ENCODE measurements around the gene BHLHE41. TPM values are rescaled to one million over a fixed set of nuclear protein-coding genes. Genes with fewer than 3 reads are reported as not detected.

Gene BHLHE41
- polyA plus RNA-seq, 4 donors: 0.54 to 9.7 (median 1.0) TPM

GRCh38 chr12:26102953-26103352 lies 21.9 kb downstream of the BHLHE41 start:
- Histone ChIP-seq H3K9me3 (ENCODE audit: control insufficient read depth in 2 of 2, insufficient read depth in 1 of 2, low read depth in 1 of 2, low read length in 1 of 2) (no peaks in the 10 kb centered on the region), H3K27ac (ENCODE audit: low read depth in 1 of 3, low read length in 2 of 3) (no peak overlapping the region), H3K4me1 (ENCODE audit: control insufficient read depth in 3 of 3, insufficient read depth in 2 of 3, low read depth in 1 of 3, low read length in 2 of 3) (peaks cover 0 to 17% (median 0%) of the 10 kb centered on the region in 3 donors), H3K27me3 (ENCODE audit: control insufficient read depth in 3 of 3, insufficient read depth in 3 of 3, low read length in 3 of 3) (no peaks in the 10 kb centered on the region), H3K4me3 (ENCODE audit: low read depth in 1 of 3, low read length in 3 of 3) (no peak overlapping the region), H3K36me3 (ENCODE audit: control insufficient read depth in 3 of 3, insufficient read depth in 2 of 3, low read depth in 1 of 3, low read length in 3 of 3) (no peaks in the 10 kb centered on the region)
- 69 to 83% (median 74%) methylated on average over 5 of the region's 5 CpGs for WGBS, 3 donors
- FAIRE-seq (no peak), DNase-seq (no peak)

- Histone ChIP-seq H3K9me3 (ENCODE audit: control insufficient read depth in 2 of 2, insufficient read depth in 1 of 2, low read depth in 1 of 2, low read length in 1 of 2) (no peaks in the 10 kb centered on the region), H3K4me1 (ENCODE audit: control insufficient read depth in 3 of 3, insufficient read depth in 2 of 3, low read depth in 1 of 3, low read length in 2 of 3) (peaks cover 0 to 18% (median 0%) of the 10 kb centered on the region in 3 donors), H3K27me3 (ENCODE audit: control insufficient read depth in 3 of 3, insufficient read depth in 3 of 3, low read length in 3 of 3) (no peaks in the 10 kb centered on the region), H3K27ac (ENCODE audit: low read depth in 1 of 3, low read length in 2 of 3) (peak overlapping the region in 1 of 3 donors; percentile 55), H3K36me3 (ENCODE audit: control insufficient read depth in 3 of 3, insufficient read depth in 2 of 3, low read depth in 1 of 3, low read length in 3 of 3) (no peaks in the 10 kb centered on the region), H3K4me3 (ENCODE audit: low read depth in 1 of 3, low read length in 3 of 3) (no peak overlapping the region)
- no peak for FAIRE-seq
- WGBS, 3 donors: 16 to 52% (median 32%) methylated on average over 4 of the region's 4 CpGs
- DNase-seq: no peak
Measured at GRCh38 chr12:26101763-26102162, 23.1 kb downstream of the BHLHE41 start.

- peak overlapping the region in 2 of 3 donors; percentile 77 to 80 for H3K27ac ChIP-seq (ENCODE audit: low read depth in 1 of 3, low read length in 2 of 3)
Measured at GRCh38 chr12:26101350-26101734, 23.5 kb downstream of the BHLHE41 start.

GRCh38 chr12:26100666-26101349 lies 24.0 kb downstream of the BHLHE41 start:
- DNase-seq: no peak
- Histone ChIP-seq H3K27me3 (ENCODE audit: control insufficient read depth in 3 of 3, insufficient read depth in 3 of 3, low read length in 3 of 3) (no peaks in the 10 kb centered on the region), H3K27ac (ENCODE audit: low read depth in 1 of 3, low read length in 2 of 3) (peak overlapping the region; percentile 77 to 80 (median 78)), H3K4me3 (ENCODE audit: low read depth in 1 of 3, low read length in 3 of 3) (no peak overlapping the region), H3K36me3 (ENCODE audit: control insufficient read depth in 3 of 3, insufficient read depth in 2 of 3, low read depth in 1 of 3, low read length in 3 of 3) (no peaks in the 10 kb centered on the region), H3K9me3 (ENCODE audit: control insufficient read depth in 2 of 2, insufficient read depth in 1 of 2, low read depth in 1 of 2, low read length in 1 of 2) (no peaks in the 10 kb centered on the region), H3K4me1 (ENCODE audit: control insufficient read depth in 3 of 3, insufficient read depth in 2 of 3, low read depth in 1 of 3, low read length in 2 of 3) (peaks cover 0 to 25% (median 0%) of the 10 kb centered on the region in 3 donors)
- WGBS, 3 donors: 18 to 58% (median 28%) methylated on average over 8 of the region's 8 CpGs
- FAIRE-seq: no peak

More at GRCh38 chr12:26101350-26101734, 23.5 kb downstream of the BHLHE41 start:
- WGBS, 3 donors: 16 to 50% (median 20%) methylated on average over 3 of the region's 3 CpGs
- Histone ChIP-seq H3K4me3 (ENCODE audit: low read depth in 1 of 3, low read length in 3 of 3) (no peak overlapping the region), H3K4me1 (ENCODE audit: control insufficient read depth in 3 of 3, insufficient read depth in 2 of 3, low read depth in 1 of 3, low read length in 2 of 3) (peaks cover 0 to 21% (median 0%) of the 10 kb centered on the region in 3 donors), H3K9me3 (ENCODE audit: control insufficient read depth in 2 of 2, insufficient read depth in 1 of 2, low read depth in 1 of 2, low read length in 1 of 2) (no peaks in the 10 kb centered on the region), H3K36me3 (ENCODE audit: control insufficient read depth in 3 of 3, insufficient read depth in 2 of 3, low read depth in 1 of 3, low read length in 3 of 3) (no peaks in the 10 kb centered on the region), H3K27me3 (ENCODE audit: control insufficient read depth in 3 of 3, insufficient read depth in 3 of 3, low read length in 3 of 3) (no peaks in the 10 kb centered on the region)
- peak; percentile 98 to 99 for DNase-seq
- FAIRE-seq: peak; percentile 72

GRCh38 chr12:26097046-26097878 lies 27.6 kb downstream of the BHLHE41 start:
- Histone ChIP-seq H3K9me3 (ENCODE audit: control insufficient read depth in 2 of 2, insufficient read depth in 1 of 2, low read depth in 1 of 2, low read length in 1 of 2) (no peaks in the 10 kb centered on the region), H3K36me3 (ENCODE audit: control insufficient read depth in 3 of 3, insufficient read depth in 2 of 3, low read depth in 1 of 3, low read length in 3 of 3) (no peaks in the 10 kb centered on the region), H3K27me3 (ENCODE audit: control insufficient read depth in 3 of 3, insufficient read depth in 3 of 3, low read length in 3 of 3) (no peaks in the 10 kb centered on the region), H3K4me3 (ENCODE audit: low read depth in 1 of 3, low read length in 3 of 3) (no peak overlapping the region), H3K27ac (ENCODE audit: low read depth in 1 of 3, low read length in 2 of 3) (peak overlapping the region in 1 of 3 donors; percentile 65), H3K4me1 (ENCODE audit: control insufficient read depth in 3 of 3, insufficient read depth in 2 of 3, low read depth in 1 of 3, low read length in 2 of 3) (peaks cover 0 to 34% (median 0%) of the 10 kb centered on the region in 3 donors)
- WGBS, 3 donors: 18% methylated on average over 6 of the region's 6 CpGs
- FAIRE-seq: peak; percentile 84
- DNase-seq: peak; percentile 79 to 86

- no peak for FAIRE-seq
- Histone ChIP-seq H3K9me3 (ENCODE audit: control insufficient read depth in 2 of 2, insufficient read depth in 1 of 2, low read depth in 1 of 2, low read length in 1 of 2) (no peaks in the 10 kb centered on the region), H3K4me1 (ENCODE audit: control insufficient read depth in 3 of 3, insufficient read depth in 2 of 3, low read depth in 1 of 3, low read length in 2 of 3) (peaks cover 0 to 25% (median 0%) of the 10 kb centered on the region in 3 donors), H3K27ac (ENCODE audit: low read depth in 1 of 3, low read length in 2 of 3) (peak overlapping the region in 1 of 3 donors; percentile 65), H3K27me3 (ENCODE audit: control insufficient read depth in 3 of 3, insufficient read depth in 3 of 3, low read length in 3 of 3) (no peaks in the 10 kb centered on the region), H3K36me3 (ENCODE audit: control insufficient read depth in 3 of 3, insufficient read depth in 2 of 3, low read depth in 1 of 3, low read length in 3 of 3) (no peaks in the 10 kb centered on the region), H3K4me3 (ENCODE audit: low read depth in 1 of 3, low read length in 3 of 3) (no peak overlapping the region)
- 71 to 88% (median 88%) methylated on average over 2 of the region's 2 CpGs for WGBS, 3 donors
- DNase-seq: peak in 1 of 2 donors; percentile 81
Measured at GRCh38 chr12:26096036-26096435, 28.8 kb downstream of the BHLHE41 start.

GRCh38 chr12:26095186-26095585 lies 29.7 kb downstream of the BHLHE41 start:
- H3K4me1 ChIP-seq (ENCODE audit: control insufficient read depth in 3 of 3, insufficient read depth in 2 of 3, low read depth in 1 of 3, low read length in 2 of 3): peaks cover 0 to 20% (median 0%) of the 10 kb centered on the region in 3 donors
- FAIRE-seq: no peak
- no peaks in the 10 kb centered on the region for H3K36me3 ChIP-seq (ENCODE audit: control insufficient read depth in 3 of 3, insufficient read depth in 2 of 3, low read depth in 1 of 3, low read length in 3 of 3)
- DNase-seq: peak; percentile 24 to 55
- H3K4me3 ChIP-seq (ENCODE audit: low read depth in 1 of 3, low read length in 3 of 3): no peak overlapping the region
- peak overlapping the region in 1 of 3 donors; percentile 65 for H3K27ac ChIP-seq (ENCODE audit: low read depth in 1 of 3, low read length in 2 of 3)
- no peaks in the 10 kb centered on the region for H3K27me3 ChIP-seq (ENCODE audit: control insufficient read depth in 3 of 3, insufficient read depth in 3 of 3, low read length in 3 of 3)
- WGBS, 3 donors: 89 to 90% (median 89%) methylated on average over 2 of the region's 2 CpGs
- no peaks in the 10 kb centered on the region for H3K9me3 ChIP-seq (ENCODE audit: control insufficient read depth in 2 of 2, insufficient read depth in 1 of 2, low read depth in 1 of 2, low read length in 1 of 2)

GRCh38 chr12:26092346-26093105 lies 32.3 kb downstream of the BHLHE41 start:
- no peaks in the 10 kb centered on the region for H3K27me3 ChIP-seq (ENCODE audit: control insufficient read depth in 3 of 3, insufficient read depth in 3 of 3, low read length in 3 of 3)
- no peaks in the 10 kb centered on the region for H3K36me3 ChIP-seq (ENCODE audit: control insufficient read depth in 3 of 3, insufficient read depth in 2 of 3, low read depth in 1 of 3, low read length in 3 of 3)
- H3K4me1 ChIP-seq (ENCODE audit: control insufficient read depth in 3 of 3, insufficient read depth in 2 of 3, low read depth in 1 of 3, low read length in 2 of 3): peaks cover 0 to 17% (median 0%) of the 10 kb centered on the region in 3 donors
- WGBS, 3 donors: 81 to 89% (median 82%) methylated on average over 4 of the region's 4 CpGs
- H3K9me3 ChIP-seq (ENCODE audit: control insufficient read depth in 2 of 2, insufficient read depth in 1 of 2, low read depth in 1 of 2, low read length in 1 of 2): no peaks in the 10 kb centered on the region
- DNase-seq: no peak
- FAIRE-seq: no peak
- H3K27ac ChIP-seq (ENCODE audit: low read depth in 1 of 3, low read length in 2 of 3): no peak overlapping the region
- H3K4me3 ChIP-seq (ENCODE audit: low read depth in 1 of 3, low read length in 3 of 3): no peak overlapping the region

Data from small intestine (tissue), 7 donors.